HEK293 (cell line): ENCODE data around the gene TMEM121B.

ENCODE experiments used
- MEIS1 ChIP-seq: sonication (generic); formaldehyde crosslinking; IDR thresholded peaks from 2 replicates; pipeline ENCODE4 v1.8.1; 2022; ENCODE audit warnings: missing genetic modification reagents, mild to moderate bottlenecking, borderline replicate concordance
- MYNN ChIP-seq: fragments of 450-650 bp; formaldehyde crosslinking; IDR thresholded peaks from 2 replicates; pipeline ENCODE4 v1.5.1; 2016; ENCODE audit warnings: missing biosample characterization, missing genetic modification characterization, borderline replicate concordance
- REST ChIP-seq: fragments of 450-650 bp; formaldehyde crosslinking; IDR thresholded peaks from 2 replicates; pipeline ENCODE4 v1.5.1; 2016; ENCODE audit warnings: missing biosample characterization, missing genetic modification characterization
- YY2 ChIP-seq: fragments of 450-650 bp; formaldehyde crosslinking; IDR thresholded peaks from 2 replicates; pipeline ENCODE4 v1.5.1; 2016; ENCODE audit warnings: missing biosample characterization, missing genetic modification characterization
- ZBTB20 ChIP-seq: fragments of 450-650 bp; formaldehyde crosslinking; IDR thresholded peaks from 2 replicates; pipeline ENCODE4 v1.5.1; 2016; ENCODE audit warnings: missing biosample characterization, missing genetic modification characterization
- ZNF133 ChIP-seq: fragments of 450-650 bp; formaldehyde crosslinking; IDR thresholded peaks from 2 replicates; pipeline ENCODE4 v1.5.1; 2016; ENCODE audit warnings: missing biosample characterization, missing genetic modification characterization
- ZNF350 ChIP-seq: fragments of 450-650 bp; formaldehyde crosslinking; IDR thresholded peaks from 2 replicates; pipeline ENCODE4 v1.5.0; 2017; ENCODE audit warnings: missing biosample characterization, mild to moderate bottlenecking, missing genetic modification characterization
- ZNF518A ChIP-seq: fragments of 450-650 bp; formaldehyde crosslinking; conservative IDR thresholded peaks from 2 replicates; pipeline ENCODE4 v1.5.1; 2016; ENCODE audit warnings: low read depth, missing biosample characterization, missing genetic modification characterization
- ZNF654 ChIP-seq: fragments of 450-650 bp; formaldehyde crosslinking; IDR thresholded peaks from 2 replicates; pipeline ENCODE4 v1.5.1; 2016; ENCODE audit warnings: low read depth, missing biosample characterization, missing genetic modification characterization
- TF ChIP-seq, protein P1 (sequence below): fragments of 450-650 bp; formaldehyde crosslinking; IDR thresholded peaks from 2 replicates; pipeline ENCODE4 v1.5.1; 2016; ENCODE audit warnings: missing biosample characterization, missing genetic modification characterization
- TF ChIP-seq, protein P2 (sequence below): fragments of 450-650 bp; formaldehyde crosslinking; IDR thresholded peaks from 2 replicates; pipeline ENCODE4 v1.5.1; 2016; ENCODE audit warnings: missing biosample characterization, missing genetic modification characterization, low read depth
- TF ChIP-seq, protein P3 (sequence below): fragments of 450-650 bp; formaldehyde crosslinking; IDR thresholded peaks from 2 replicates; pipeline ENCODE4 v1.5.1; 2016; ENCODE audit warnings: missing biosample characterization, missing genetic modification characterization
- TF ChIP-seq, protein P4 (sequence below): fragments of 450-650 bp; formaldehyde crosslinking; IDR thresholded peaks from 2 replicates; pipeline ENCODE4 v1.5.1; 2017; ENCODE audit warnings: missing biosample characterization, missing genetic modification characterization

GRCh38 chr22:17120711-17121232, 388 bp downstream of the TMEM121B start:
- TF ChIP-seq MYNN (tag by site-specific recombination): no peak
- TF ChIP-seq, protein P1, sequence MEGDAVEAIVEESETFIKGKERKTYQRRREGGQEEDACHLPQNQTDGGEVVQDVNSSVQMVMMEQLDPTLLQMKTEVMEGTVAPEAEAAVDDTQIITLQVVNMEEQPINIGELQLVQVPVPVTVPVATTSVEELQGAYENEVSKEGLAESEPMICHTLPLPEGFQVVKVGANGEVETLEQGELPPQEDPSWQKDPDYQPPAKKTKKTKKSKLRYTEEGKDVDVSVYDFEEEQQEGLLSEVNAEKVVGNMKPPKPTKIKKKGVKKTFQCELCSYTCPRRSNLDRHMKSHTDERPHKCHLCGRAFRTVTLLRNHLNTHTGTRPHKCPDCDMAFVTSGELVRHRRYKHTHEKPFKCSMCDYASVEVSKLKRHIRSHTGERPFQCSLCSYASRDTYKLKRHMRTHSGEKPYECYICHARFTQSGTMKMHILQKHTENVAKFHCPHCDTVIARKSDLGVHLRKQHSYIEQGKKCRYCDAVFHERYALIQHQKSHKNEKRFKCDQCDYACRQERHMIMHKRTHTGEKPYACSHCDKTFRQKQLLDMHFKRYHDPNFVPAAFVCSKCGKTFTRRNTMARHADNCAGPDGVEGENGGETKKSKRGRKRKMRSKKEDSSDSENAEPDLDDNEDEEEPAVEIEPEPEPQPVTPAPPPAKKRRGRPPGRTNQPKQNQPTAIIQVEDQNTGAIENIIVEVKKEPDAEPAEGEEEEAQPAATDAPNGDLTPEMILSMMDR: no peak
- no peak for TF ChIP-seq ZBTB20
- TF ChIP-seq ZNF518A: no peak
- TF ChIP-seq, protein P2, sequence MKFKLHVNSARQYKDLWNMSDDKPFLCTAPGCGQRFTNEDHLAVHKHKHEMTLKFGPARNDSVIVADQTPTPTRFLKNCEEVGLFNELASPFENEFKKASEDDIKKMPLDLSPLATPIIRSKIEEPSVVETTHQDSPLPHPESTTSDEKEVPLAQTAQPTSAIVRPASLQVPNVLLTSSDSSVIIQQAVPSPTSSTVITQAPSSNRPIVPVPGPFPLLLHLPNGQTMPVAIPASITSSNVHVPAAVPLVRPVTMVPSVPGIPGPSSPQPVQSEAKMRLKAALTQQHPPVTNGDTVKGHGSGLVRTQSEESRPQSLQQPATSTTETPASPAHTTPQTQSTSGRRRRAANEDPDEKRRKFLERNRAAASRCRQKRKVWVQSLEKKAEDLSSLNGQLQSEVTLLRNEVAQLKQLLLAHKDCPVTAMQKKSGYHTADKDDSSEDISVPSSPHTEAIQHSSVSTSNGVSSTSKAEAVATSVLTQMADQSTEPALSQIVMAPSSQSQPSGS (tag by site-specific recombination): no peak
- no peak for TF ChIP-seq REST (tag by site-specific recombination)
- TF ChIP-seq ZNF654 (tag by site-specific recombination): no peak
- TF ChIP-seq MEIS1 (CRISPR knock-in tag): no peak
- TF ChIP-seq YY2 (tag by site-specific recombination): no peak
- TF ChIP-seq, protein P3, sequence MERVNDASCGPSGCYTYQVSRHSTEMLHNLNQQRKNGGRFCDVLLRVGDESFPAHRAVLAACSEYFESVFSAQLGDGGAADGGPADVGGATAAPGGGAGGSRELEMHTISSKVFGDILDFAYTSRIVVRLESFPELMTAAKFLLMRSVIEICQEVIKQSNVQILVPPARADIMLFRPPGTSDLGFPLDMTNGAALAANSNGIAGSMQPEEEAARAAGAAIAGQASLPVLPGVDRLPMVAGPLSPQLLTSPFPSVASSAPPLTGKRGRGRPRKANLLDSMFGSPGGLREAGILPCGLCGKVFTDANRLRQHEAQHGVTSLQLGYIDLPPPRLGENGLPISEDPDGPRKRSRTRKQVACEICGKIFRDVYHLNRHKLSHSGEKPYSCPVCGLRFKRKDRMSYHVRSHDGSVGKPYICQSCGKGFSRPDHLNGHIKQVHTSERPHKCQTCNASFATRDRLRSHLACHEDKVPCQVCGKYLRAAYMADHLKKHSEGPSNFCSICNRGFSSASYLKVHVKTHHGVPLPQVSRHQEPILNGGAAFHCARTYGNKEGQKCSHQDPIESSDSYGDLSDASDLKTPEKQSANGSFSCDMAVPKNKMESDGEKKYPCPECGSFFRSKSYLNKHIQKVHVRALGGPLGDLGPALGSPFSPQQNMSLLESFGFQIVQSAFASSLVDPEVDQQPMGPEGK (tag by site-specific recombination): no peak
- no peak for TF ChIP-seq ZNF133 (tag by site-specific recombination)
- TF ChIP-seq, protein P4, sequence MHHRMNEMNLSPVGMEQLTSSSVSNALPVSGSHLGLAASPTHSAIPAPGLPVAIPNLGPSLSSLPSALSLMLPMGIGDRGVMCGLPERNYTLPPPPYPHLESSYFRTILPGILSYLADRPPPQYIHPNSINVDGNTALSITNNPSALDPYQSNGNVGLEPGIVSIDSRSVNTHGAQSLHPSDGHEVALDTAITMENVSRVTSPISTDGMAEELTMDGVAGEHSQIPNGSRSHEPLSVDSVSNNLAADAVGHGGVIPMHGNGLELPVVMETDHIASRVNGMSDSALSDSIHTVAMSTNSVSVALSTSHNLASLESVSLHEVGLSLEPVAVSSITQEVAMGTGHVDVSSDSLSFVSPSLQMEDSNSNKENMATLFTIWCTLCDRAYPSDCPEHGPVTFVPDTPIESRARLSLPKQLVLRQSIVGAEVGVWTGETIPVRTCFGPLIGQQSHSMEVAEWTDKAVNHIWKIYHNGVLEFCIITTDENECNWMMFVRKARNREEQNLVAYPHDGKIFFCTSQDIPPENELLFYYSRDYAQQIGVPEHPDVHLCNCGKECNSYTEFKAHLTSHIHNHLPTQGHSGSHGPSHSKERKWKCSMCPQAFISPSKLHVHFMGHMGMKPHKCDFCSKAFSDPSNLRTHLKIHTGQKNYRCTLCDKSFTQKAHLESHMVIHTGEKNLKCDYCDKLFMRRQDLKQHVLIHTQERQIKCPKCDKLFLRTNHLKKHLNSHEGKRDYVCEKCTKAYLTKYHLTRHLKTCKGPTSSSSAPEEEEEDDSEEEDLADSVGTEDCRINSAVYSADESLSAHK (tag by site-specific recombination): no peak
- no peak for TF ChIP-seq ZNF350 (tag by site-specific recombination)
